Measurements from ENCODE around the gene CATSPER1. TPM values are rescaled to one million over a fixed set of nuclear protein-coding genes. Genes with fewer than 3 reads are reported as not detected.

Gene CATSPER1
- total RNA-seq, 1 donor, result not detected

GRCh38 chr11:66072081-66072480 lies 45.8 kb upstream of the CATSPER1 start:
- H4K20me1 ChIP-seq (ENCODE audit: insufficient read depth, low read length), result peaks cover 14% of the 10 kb centered on the region
- peaks cover 25% of the 10 kb centered on the region for H3K4me1 ChIP-seq (ENCODE audit: insufficient read depth, low read length)
- peak overlapping the region; percentile 24 for H3K27ac ChIP-seq (ENCODE audit: low read depth, low read length)
- no peaks in the 10 kb centered on the region for H3K9me3 ChIP-seq (ENCODE audit: low read depth, low read length)
- peak; percentile 52 for DNase-seq (ENCODE audit: insufficient read length, low spot score, missing footprints)
- peaks cover 63% of the 10 kb centered on the region for H3K79me2 ChIP-seq (ENCODE audit: insufficient read depth, low read length)
- H3K4me3 ChIP-seq (ENCODE audit: insufficient read depth, low read length), result peak overlapping the region; percentile 83
- peak overlapping the region; percentile 96 for H3K4me2 ChIP-seq (ENCODE audit: insufficient read depth, low read length)
- no peaks in the 10 kb centered on the region for H3K27me3 ChIP-seq (ENCODE audit: insufficient read depth, low read length)
- no peak for TF ChIP-seq CTCF (IDR thresholded peaks at IDR 0.05; ENCODE audit: extremely low read depth, low read depth, low read length)
- peaks cover 41% of the 10 kb centered on the region for H3K36me3 ChIP-seq (ENCODE audit: insufficient read depth, low read length)
- H2AFZ ChIP-seq (ENCODE audit: low read length), result no peak overlapping the region

DNA sequence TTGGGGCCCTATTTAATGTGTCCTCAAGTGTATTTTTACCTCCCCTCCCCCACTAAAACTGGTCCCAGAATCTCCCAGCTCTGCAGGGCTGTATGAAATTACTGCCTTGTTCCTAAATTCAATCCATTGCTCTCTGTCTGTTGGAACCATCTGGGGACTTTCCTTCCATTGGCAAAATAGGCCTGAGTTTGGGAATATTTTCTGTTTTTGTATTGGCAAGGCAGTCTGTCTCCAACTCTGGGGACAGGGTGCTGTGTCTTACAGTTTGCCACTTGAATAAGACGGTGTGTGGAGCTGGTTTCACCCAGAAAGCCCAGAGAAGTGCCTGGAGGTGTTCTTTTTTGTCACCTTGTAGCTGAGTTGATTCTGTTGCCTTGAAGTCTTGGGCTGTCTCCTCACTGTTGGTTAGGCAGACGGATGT lies 45.1 kb upstream of the CATSPER1 start:
- Histone ChIP-seq H2AFZ (ENCODE audit: low read length) (no peak overlapping the region), H3K36me3 (ENCODE audit: insufficient read depth, low read length) (peaks cover 42% of the 10 kb centered on the region), H3K4me1 (ENCODE audit: insufficient read depth, low read length) (peaks cover 21% of the 10 kb centered on the region), H3K4me2 (ENCODE audit: insufficient read depth, low read length) (peak overlapping the region; percentile 96), H4K20me1 (ENCODE audit: insufficient read depth, low read length) (peaks cover 17% of the 10 kb centered on the region), H3K9me3 (ENCODE audit: low read depth, low read length) (no peaks in the 10 kb centered on the region), H3K27me3 (ENCODE audit: insufficient read depth, low read length) (no peaks in the 10 kb centered on the region), H3K79me2 (ENCODE audit: insufficient read depth, low read length) (peaks cover 58% of the 10 kb centered on the region), H3K4me3 (ENCODE audit: insufficient read depth, low read length) (peak overlapping the region; percentile 83), H3K27ac (ENCODE audit: low read depth, low read length) (peak overlapping the region; percentile 24)
- DNase-seq (ENCODE audit: insufficient read length, low spot score, missing footprints), result peak; percentile 85
- no peak for TF ChIP-seq CTCF (IDR thresholded peaks at IDR 0.05; ENCODE audit: extremely low read depth, low read depth, low read length)

DNA sequence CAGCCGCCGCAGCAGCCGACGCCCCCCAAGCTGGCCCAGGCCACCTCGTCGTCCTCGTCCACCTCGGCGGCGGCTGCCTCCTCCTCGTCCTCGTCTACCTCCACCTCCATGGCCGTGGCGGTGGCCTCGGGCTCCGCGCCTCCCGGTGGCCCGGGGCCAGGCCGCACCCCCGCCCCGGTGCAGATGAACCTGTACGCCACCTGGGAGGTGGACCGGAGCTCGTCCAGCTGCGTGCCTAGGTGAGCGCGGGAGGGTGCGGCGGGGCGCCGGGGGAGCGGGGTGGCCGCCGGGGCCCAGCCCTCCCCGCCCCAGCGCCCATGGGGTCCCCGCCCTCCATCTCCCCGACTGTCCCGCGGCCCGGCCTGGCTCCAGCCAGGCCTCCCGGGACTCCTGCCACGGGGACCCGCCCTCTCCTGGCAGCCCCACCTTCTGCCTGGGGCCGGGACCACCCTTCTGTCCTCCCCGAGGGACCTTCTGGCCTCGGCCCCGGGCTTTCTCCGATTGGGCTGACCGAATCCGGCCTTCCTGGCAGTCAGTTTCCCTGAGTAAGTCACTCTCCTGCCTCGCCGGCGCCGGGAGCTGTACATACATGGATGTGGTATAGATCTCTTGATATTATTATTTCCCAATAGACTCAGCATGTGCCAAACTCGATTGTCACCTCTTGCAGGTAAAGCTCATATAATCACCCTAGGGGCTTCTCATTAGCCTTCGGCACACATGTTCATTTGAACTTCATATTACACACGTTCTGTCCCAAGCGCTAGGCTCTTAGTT lies 44.5 kb upstream of the CATSPER1 start:
- Histone ChIP-seq H3K27ac (ENCODE audit: low read depth, low read length) (peak overlapping the region; percentile 24), H2AFZ (ENCODE audit: low read length) (peak overlapping the region; percentile 41), H3K79me2 (ENCODE audit: insufficient read depth, low read length) (peaks cover 52% of the 10 kb centered on the region), H3K9me3 (ENCODE audit: low read depth, low read length) (no peaks in the 10 kb centered on the region), H3K36me3 (ENCODE audit: insufficient read depth, low read length) (peaks cover 48% of the 10 kb centered on the region), H3K4me3 (ENCODE audit: insufficient read depth, low read length) (peak overlapping the region; percentile 83), H3K4me1 (ENCODE audit: insufficient read depth, low read length) (peaks cover 21% of the 10 kb centered on the region), H4K20me1 (ENCODE audit: insufficient read depth, low read length) (peaks cover 17% of the 10 kb centered on the region), H3K4me2 (ENCODE audit: insufficient read depth, low read length) (peak overlapping the region; percentile 96), H3K27me3 (ENCODE audit: insufficient read depth, low read length) (no peaks in the 10 kb centered on the region)
- peak; percentile 90 for DNase-seq (ENCODE audit: insufficient read length, low spot score, missing footprints)
- no peak for TF ChIP-seq CTCF (IDR thresholded peaks at IDR 0.05; ENCODE audit: extremely low read depth, low read depth, low read length)
